Mammary epithelial cell (primary cell): ENCODE measurements around the gene VMO1.

ENCODE experiments used
- CTCF ChIP-seq, 2 donors: IDR thresholded peaks in 1 of 2; conservative IDR thresholded peaks in 1 of 2; 2 replicates each; pipeline ENCODE4 v1.5.1; 2011 to 2012; ENCODE audit warnings: inconsistent platforms in 2 of 2, low read length in 2 of 2, mild to moderate bottlenecking in 2 of 2, control low read depth in 1 of 2, low read depth in 1 of 2; ENCODE audit not compliant: insufficient read depth in 1 of 2; ENCODE audit errors: extremely low read depth in 1 of 2
- EZH2 ChIP-seq: IDR thresholded peaks from 2 replicates; pipeline ENCODE4 v1.6.1; 2012; ENCODE audit warnings: low read length, inconsistent platforms, borderline replicate concordance

- TF ChIP-seq CTCF (conservative IDR thresholded peaks at IDR 0.05 in 1 of 2, IDR thresholded peaks at IDR 0.05 in 1 of 2; ENCODE audit: extremely low read depth in 1 of 2, insufficient read depth in 1 of 2, low read depth in 1 of 2, low read length in 2 of 2) (no peak), EZH2 (no peak)
Measured at GRCh38 chr17:4833941-4834680, 47.9 kb upstream of the VMO1 start.
